HG02759 (cell line): ENCODE measurements around the gene PLAAT2.
A peak's percentile ranks its signal among the peaks of the same experiment; 100 is the strongest.
"Not testable (repeated sequence)": the region's sequence is repeated elsewhere in the genome, so short reads cannot be mapped to it uniquely, and the experiment has no call there.

Source experiments
- ATAC-seq: cut with Tn5 transposase; IDR thresholded peaks from one replicate; pipeline ENCODE4 v1.9.1; 2021; ENCODE audit warnings: mild to moderate bottlenecking, moderate library complexity; ENCODE audit not compliant: unreplicated experiment

The PLAAT2 gene

GRCh38 chr11:63581224-63581623 is 18.0 kb upstream of the PLAAT2 start:
- ATAC-seq: not testable (repeated sequence)

- ATAC-seq: not testable (repeated sequence)
These were observed 15.7 kb upstream of the PLAAT2 start for GRCh38 chr11:63578882-63579281.

- no peak for ATAC-seq
These were observed 11.8 kb upstream of the PLAAT2 start for GRCh38 chr11:63574856-63575602.

- no peak for ATAC-seq
These were observed 11.0 kb upstream of the PLAAT2 start for GRCh38 chr11:63573881-63574855.

GRCh38 chr11:63572026-63572688 is 9.0 kb upstream of the PLAAT2 start:
- peak; percentile 46 for ATAC-seq

- ATAC-seq: no peak
These were observed 6.4 kb upstream of the PLAAT2 start for GRCh38 chr11:63569570-63569969.

- ATAC-seq: peak; percentile 80
These were observed 4.1 kb upstream of the PLAAT2 start for GRCh38 chr11:63567044-63567840.

GRCh38 chr11:63564784-63565350 is 1.7 kb upstream of the PLAAT2 start:
- ATAC-seq: no peak

- peak; percentile 56 for ATAC-seq
These were observed 1.0 kb upstream of the PLAAT2 start for GRCh38 chr11:63564056-63564774.

- ATAC-seq: no peak
These were observed 2.5 kb downstream of the PLAAT2 start for GRCh38 chr11:63560506-63561180.

GRCh38 chr11:63558459-63559157 is 4.6 kb downstream of the PLAAT2 start:
- no peak for ATAC-seq

GRCh38 chr11:63557570-63557969 is 5.6 kb downstream of the PLAAT2 start:
- ATAC-seq: no peak

GRCh38 chr11:63556404-63557013 is 6.7 kb downstream of the PLAAT2 start:
- no peak for ATAC-seq

- ATAC-seq: no peak
These were observed 8.3 kb downstream of the PLAAT2 start for GRCh38 chr11:63554877-63555223.

- peak; percentile 72 for ATAC-seq
These were observed 9.4 kb downstream of the PLAAT2 start for GRCh38 chr11:63553759-63554158.

GRCh38 chr11:63552921-63553320 is 10.3 kb downstream of the PLAAT2 start:
- no peak for ATAC-seq

- ATAC-seq: no peak
These were observed 11.3 kb downstream of the PLAAT2 start for GRCh38 chr11:63551889-63552266.
